Osteocyte (in vitro differentiated cells): ENCODE data around the gene LYL1. TPM values are rescaled to one million over a fixed set of nuclear protein-coding genes. Genes with fewer than 3 reads are reported as not detected.

Source experiments
- DNase-seq: peaks from one replicate; pipeline ENCODE4 v3.0.0; 2021; ENCODE audit warnings: mixed read lengths; ENCODE audit not compliant: unreplicated experiment; ENCODE audit errors: extremely low spot score
- H3K27ac Mint-ChIP-seq: one replicate; pipeline ENCODE4 v1.8.0; 2021; ENCODE audit warnings: mild to moderate bottlenecking, mixed read lengths; ENCODE audit not compliant: unreplicated experiment
- H3K27me3 Mint-ChIP-seq: one replicate; pipeline ENCODE4 v1.8.0; 2021; ENCODE audit warnings: mixed read lengths; ENCODE audit not compliant: unreplicated experiment
- H3K36me3 Mint-ChIP-seq: one replicate; pipeline ENCODE4 v1.8.0; 2021; ENCODE audit warnings: mixed read lengths; ENCODE audit not compliant: unreplicated experiment
- H3K4me1 Mint-ChIP-seq: one replicate; pipeline ENCODE4 v1.8.0; 2021; ENCODE audit warnings: mixed read lengths; ENCODE audit not compliant: unreplicated experiment
- H3K4me3 Mint-ChIP-seq: one replicate; pipeline ENCODE4 v1.8.0; 2021; ENCODE audit warnings: mild to moderate bottlenecking, moderate library complexity, mixed read lengths; ENCODE audit not compliant: unreplicated experiment
- H3K9me3 Mint-ChIP-seq: one replicate; pipeline ENCODE4 v1.8.0; 2021; ENCODE audit warnings: mixed read lengths; ENCODE audit not compliant: unreplicated experiment
- CTCF ChIP-seq: fragments of 200-600 bp; sonication (generic); IDR thresholded peaks from 2 replicates; pipeline ENCODE4 v1.5.0; 2021; ENCODE audit warnings: antibody characterized with exemption, mild to moderate bottlenecking, moderate library complexity
- total RNA-seq: library from RNA; stranded (reverse); gene quantifications from 2 replicates; pipeline ENCODE4 v1.2.1, GENCODE V29; 2021

Gene LYL1
- total RNA-seq, 1 donor from 2014 or later: not detected

GRCh38 chr19:13053761-13054625, 48.7 kb downstream of the LYL1 start:
- Mint-ChIP-seq H3K9me3 (no peaks in the 10 kb centered on the region), H3K27me3 (no peaks in the 10 kb centered on the region), H3K36me3 (peaks cover 4% of the 10 kb centered on the region), H3K4me1 (peaks cover 84% of the 10 kb centered on the region), H3K27ac (peak overlapping the region; percentile 94), H3K4me3 (no peak overlapping the region)
- peak; percentile 90 for DNase-seq
- TF ChIP-seq CTCF: no peak

- TF ChIP-seq CTCF: no peak
- peak overlapping the region; percentile 94 for H3K27ac Mint-ChIP-seq
- no peak for DNase-seq
- H3K4me3 Mint-ChIP-seq: no peak overlapping the region
- peaks cover 77% of the 10 kb centered on the region for H3K4me1 Mint-ChIP-seq
- no peaks in the 10 kb centered on the region for H3K9me3 Mint-ChIP-seq
- peaks cover 7% of the 10 kb centered on the region for H3K36me3 Mint-ChIP-seq
- no peaks in the 10 kb centered on the region for H3K27me3 Mint-ChIP-seq
These were observed 49.4 kb downstream of the LYL1 start for GRCh38 chr19:13053238-13053637.

- no peak overlapping the region for H3K4me3 Mint-ChIP-seq
- peak overlapping the region; percentile 94 for H3K27ac Mint-ChIP-seq
- H3K36me3 Mint-ChIP-seq: peaks cover 11% of the 10 kb centered on the region
- H3K27me3 Mint-ChIP-seq: no peaks in the 10 kb centered on the region
- no peak for DNase-seq
- H3K9me3 Mint-ChIP-seq: no peaks in the 10 kb centered on the region
- H3K4me1 Mint-ChIP-seq: peaks cover 71% of the 10 kb centered on the region
- no peak for TF ChIP-seq CTCF
These were observed 50.0 kb downstream of the LYL1 start for GRCh38 chr19:13052447-13053175.

GRCh38 chr19:13051557-13052165, 51.0 kb downstream of the LYL1 start:
- Mint-ChIP-seq H3K27me3 (no peaks in the 10 kb centered on the region), H3K4me1 (peaks cover 62% of the 10 kb centered on the region), H3K27ac (peak overlapping the region; percentile 38), H3K4me3 (peak overlapping the region; percentile 2), H3K9me3 (no peaks in the 10 kb centered on the region), H3K36me3 (peaks cover 11% of the 10 kb centered on the region)
- no peak for DNase-seq
- TF ChIP-seq CTCF: no peak

- Mint-ChIP-seq H3K4me1 (peaks cover 48% of the 10 kb centered on the region), H3K9me3 (no peaks in the 10 kb centered on the region), H3K4me3 (no peak overlapping the region), H3K27me3 (no peaks in the 10 kb centered on the region), H3K36me3 (peaks cover 11% of the 10 kb centered on the region), H3K27ac (no peak overlapping the region)
- DNase-seq: no peak
- no peak for TF ChIP-seq CTCF
These were observed 52.4 kb downstream of the LYL1 start for GRCh38 chr19:13050274-13050673.
